ENCODE results near the gene USP32. TPM values are rescaled to one million over a fixed set of nuclear protein-coding genes. Genes with fewer than 3 reads are reported as not detected.

Gene USP32
- polyA plus RNA-seq, 2 donors = 9.5 to 16.1 TPM

- Histone ChIP-seq H3K27ac (ENCODE audit: low read depth in 2 of 2, low read length in 1 of 2) (no peak overlapping the region), H3K27me3 (ENCODE audit: control insufficient read depth in 1 of 2, insufficient read depth in 2 of 2, low read length in 2 of 2) (no peaks in the 10 kb centered on the region), H3K4me3 (ENCODE audit: low read depth in 1 of 2, low read length in 2 of 2) (no peak overlapping the region), H3K9me3 (ENCODE audit: control insufficient read depth in 2 of 2, insufficient read depth in 1 of 2, low read depth in 1 of 2, low read length in 1 of 2) (no peaks in the 10 kb centered on the region), H3K4me1 (ENCODE audit: control insufficient read depth in 2 of 2, insufficient read depth in 2 of 2, low read length in 1 of 2) (no peaks in the 10 kb centered on the region), H3K36me3 (ENCODE audit: control insufficient read depth in 2 of 2, insufficient read depth in 2 of 2, low read length in 1 of 2) (no peaks in the 10 kb centered on the region)
- 91 to 92% methylated on average over 4 of the region's 4 CpGs for WGBS, 2 donors
These were observed 262.8 kb downstream of the USP32 start for GRCh38 chr17:60129164-60129563.

Other genes starting within 250 kb of the USP32 start
- 1 to 10 TPM in 1 of 2 donors, under 1 TPM in 1; 0.45 to 1.5 TPM for gene CA4, start 242.2 kb downstream of the USP32 start, polyA plus RNA-seq
- gene CHCT1, start 30.4 kb upstream of the USP32 start, polyA plus RNA-seq = under 1 TPM in 1 of 2 donors, not detected in 1; 0.08 TPM
- 1 to 10 TPM; 4.4 to 5.3 TPM for gene APPBP2, start 134.1 kb upstream of the USP32 start, polyA plus RNA-seq
- 1 to 10 TPM; 3.3 to 5.1 TPM for gene PPM1D, start 208.1 kb upstream of the USP32 start, polyA plus RNA-seq

All from esophagus (tissue), 2 donors.